SK-N-SH (cell line): ENCODE results near the gene ASIC1. TPM values are rescaled to one million over a fixed set of nuclear protein-coding genes. Genes with fewer than 3 reads are reported as not detected.

Experiments
- CTCF ChIA-PET: fragments of 300-600, 350-600 bp; formaldehyde crosslinking; extraction: SDS; loops from one replicate; lab custom pipeline; 2021; lab: Yijun Ruan, JAX
- POLR2A ChIA-PET: fragments of 350-600 bp; sonication (Branson Sonifier 250); formaldehyde crosslinking; extraction: SDS; loops from one replicate; lab custom pipeline; 2020; ENCODE audit warnings: antibody characterized with exemption, inconsistent platforms; lab: Yijun Ruan, JAX
- DNase-seq: peaks from one replicate; pipeline ENCODE4 v3.0.0; 2012
- H2AFZ ChIP-seq: fragments of 200-600 bp; sonication (generic); 2 replicates; pipeline ENCODE4 v1.8.1; 2016; ENCODE audit warnings: antibody characterized with exemption, mild to moderate bottlenecking, low read depth
- H3F3A ChIP-seq: fragments of 200-600 bp; sonication (generic); replicated peaks from 2 replicates; pipeline ENCODE3; 2016; ENCODE audit warnings: antibody characterized with exemption, mild to moderate bottlenecking; ENCODE audit not compliant: insufficient read depth
- H3K27ac ChIP-seq, 2 experiments: fragments of 200-500 bp in 1 of 2; fragments of 200-600 bp in 1 of 2; sonication (Bioruptor generic) in 1 of 2; sonication (generic), shearing (Covaris generic) in 1 of 2; 2 replicates each; pipeline versions ENCODE4 v1.5.1 to v1.6.1; 2014 to 2016; ENCODE audit warnings: low read depth in 2 of 2, inconsistent platforms in 1 of 2, low read length in 1 of 2, mild to moderate bottlenecking in 1 of 2, mixed read lengths in 1 of 2
- H3K27me3 ChIP-seq: fragments of 200-600 bp; sonication (generic), shearing (Covaris generic); 2 replicates; pipeline ENCODE4 v1.6.1; 2016; ENCODE audit warnings: mixed run types; ENCODE audit not compliant: insufficient read depth
- H3K36me3 ChIP-seq, 2 experiments: fragments of 200-500 bp in 1 of 2; fragments of 200-600 bp in 1 of 2; sonication (Bioruptor generic) in 1 of 2; sonication (generic) in 1 of 2; replicated peaks in 1 of 2; 2 replicates each; pipeline versions ENCODE3 to v1.5.1; 2014 to 2016; ENCODE audit warnings: low read length in 1 of 2, mild to moderate bottlenecking in 1 of 2; ENCODE audit not compliant: insufficient read depth in 2 of 2, control insufficient read depth in 1 of 2
- H3K4me1 ChIP-seq, 2 experiments: fragments of 200-500 bp in 1 of 2; fragments of 200-600 bp in 1 of 2; sonication (Bioruptor generic) in 1 of 2; sonication (generic), shearing (Covaris generic) in 1 of 2; 2 replicates each; pipeline versions ENCODE4 v1.5.1 to v1.6.1; 2014 to 2016; ENCODE audit warnings: low read depth in 1 of 2, low read length in 1 of 2, mixed run types in 1 of 2; ENCODE audit not compliant: insufficient read depth in 2 of 2, control insufficient read depth in 1 of 2
- H3K4me2 ChIP-seq: fragments of 200-600 bp; sonication (generic), shearing (Covaris generic); 2 replicates; pipeline ENCODE4 v1.6.1; 2017; ENCODE audit warnings: mixed run types
- H3K4me3 ChIP-seq, 2 experiments: fragments of 200-500 bp in 1 of 2; fragments of 200-600 bp in 1 of 2; sonication (Bioruptor generic) in 1 of 2; sonication (generic), shearing (Covaris generic) in 1 of 2; 2 replicates each; pipeline versions ENCODE4 v1.5.1 to v1.8.1; 2014 to 2016; ENCODE audit warnings: low read depth in 2 of 2, inconsistent platforms in 1 of 2, low read length in 1 of 2, mild to moderate bottlenecking in 1 of 2, mixed read lengths in 1 of 2, moderate library complexity in 1 of 2
- H3K79me2 ChIP-seq: fragments of 200-600 bp; sonication (generic); 2 replicates; pipeline ENCODE4 v1.8.1; 2017; ENCODE audit warnings: mild to moderate bottlenecking; ENCODE audit not compliant: insufficient read depth
- H3K9ac ChIP-seq: fragments of 200-600 bp; sonication (generic); 2 replicates; pipeline ENCODE4 v1.6.1; 2017; ENCODE audit warnings: mixed run types
- H3K9me2 ChIP-seq: fragments of 200-600 bp; sonication (generic); 2 replicates; pipeline ENCODE4 v1.6.1; 2017; ENCODE audit warnings: mixed run types
- H3K9me3 ChIP-seq: fragments of 200-600 bp; sonication (generic); 2 replicates; pipeline ENCODE4 v1.6.1; 2017; ENCODE audit warnings: mixed run types, mild to moderate bottlenecking, moderate library complexity
- H4K20me1 ChIP-seq: fragments of 200-600 bp; sonication (generic); 2 replicates; pipeline ENCODE4 v1.6.1; 2017; ENCODE audit warnings: mild to moderate bottlenecking, mixed run types; ENCODE audit not compliant: insufficient read depth
- ELF1 ChIP-seq: IDR thresholded peaks from 2 replicates; pipeline ENCODE4 v1.4.0; 2012
- FOXJ3 ChIP-seq: sonication (generic); formaldehyde crosslinking; IDR thresholded peaks from 2 replicates; pipeline ENCODE4 v1.5.1; 2020; ENCODE audit warnings: mild to moderate bottlenecking, missing genetic modification reagents
- GATA2 ChIP-seq: sonication (generic); formaldehyde crosslinking; IDR thresholded peaks from 2 replicates; pipeline ENCODE4 v1.5.0; 2020; ENCODE audit warnings: mild to moderate bottlenecking, missing genetic modification reagents
- JUND ChIP-seq: IDR thresholded peaks from 2 replicates; pipeline ENCODE4 v1.4.0; 2012
- MEF2A ChIP-seq: IDR thresholded peaks from 2 replicates; pipeline ENCODE4 v1.4.0; 2012; ENCODE audit warnings: low read depth, borderline replicate concordance
- MXI1 ChIP-seq: IDR thresholded peaks from 2 replicates; pipeline ENCODE4 v1.6.1; 2012; ENCODE audit warnings: mild to moderate bottlenecking, low read depth, low read length, improper control_type of control experiment
- NRF1 ChIP-seq: IDR thresholded peaks from 2 replicates; pipeline ENCODE4 v1.6.1; 2012; ENCODE audit warnings: low read depth, mild to moderate bottlenecking, low read length
- RCOR1 ChIP-seq: fragments of 150-350 bp; IDR thresholded peaks from 2 replicates; pipeline ENCODE4 v1.6.1; 2017; ENCODE audit warnings: antibody characterized with exemption, low read length
- SIN3A ChIP-seq: IDR thresholded peaks from 2 replicates; pipeline ENCODE4 v1.6.1; 2012; ENCODE audit warnings: low read depth, mild to moderate bottlenecking, low read length, moderate library complexity, borderline replicate concordance
- SMC3 ChIP-seq: IDR thresholded peaks from 2 replicates; pipeline ENCODE4 v1.6.1; 2012; ENCODE audit warnings: low read depth, low read length, improper control_type of control experiment
- TAF1 ChIP-seq: IDR thresholded peaks from 2 replicates; pipeline ENCODE4 v1.6.1; 2012; ENCODE audit warnings: low read depth, mild to moderate bottlenecking, low read length, moderate library complexity, borderline replicate concordance
- TCF12 ChIP-seq: IDR thresholded peaks from 2 replicates; pipeline ENCODE4 v1.4.0; 2012
- WGBS: methylation state at CpG from one replicate; pipeline ENCODE4 v1.1.6; 2017; ENCODE audit warnings: low lambda C conversion rate; 5-methylcytosine and 5-hydroxymethylcytosine counted together
- polyA plus RNA-seq, 3 experiments: library from polyadenylated mRNA; depleted of rRNA; stranded (reverse); fragments of >200 nt; gene quantifications; 2 replicates each; pipeline ENCODE4 v1.2.3, GENCODE V29; 2012
- TF ChIP-seq, protein P1 (sequence below): fragments of 150-350 bp; IDR thresholded peaks from 2 replicates; pipeline ENCODE4 v1.6.1; 2017; ENCODE audit warnings: antibody characterized with exemption, low read length, low read depth, borderline replicate concordance
- TF ChIP-seq, protein P2 (sequence below): IDR thresholded peaks from 2 replicates; pipeline ENCODE4 v1.4.0; 2012; ENCODE audit warnings: low read depth, borderline replicate concordance
- TF ChIP-seq, protein P3 (sequence below): IDR thresholded peaks from 2 replicates; pipeline ENCODE4 v1.4.0; 2012; ENCODE audit warnings: low read depth

Gene ASIC1
- polyA plus RNA-seq, 1 of the 3 experiments (the other 2 are of a cell fraction) = 28.4 TPM

DNA sequence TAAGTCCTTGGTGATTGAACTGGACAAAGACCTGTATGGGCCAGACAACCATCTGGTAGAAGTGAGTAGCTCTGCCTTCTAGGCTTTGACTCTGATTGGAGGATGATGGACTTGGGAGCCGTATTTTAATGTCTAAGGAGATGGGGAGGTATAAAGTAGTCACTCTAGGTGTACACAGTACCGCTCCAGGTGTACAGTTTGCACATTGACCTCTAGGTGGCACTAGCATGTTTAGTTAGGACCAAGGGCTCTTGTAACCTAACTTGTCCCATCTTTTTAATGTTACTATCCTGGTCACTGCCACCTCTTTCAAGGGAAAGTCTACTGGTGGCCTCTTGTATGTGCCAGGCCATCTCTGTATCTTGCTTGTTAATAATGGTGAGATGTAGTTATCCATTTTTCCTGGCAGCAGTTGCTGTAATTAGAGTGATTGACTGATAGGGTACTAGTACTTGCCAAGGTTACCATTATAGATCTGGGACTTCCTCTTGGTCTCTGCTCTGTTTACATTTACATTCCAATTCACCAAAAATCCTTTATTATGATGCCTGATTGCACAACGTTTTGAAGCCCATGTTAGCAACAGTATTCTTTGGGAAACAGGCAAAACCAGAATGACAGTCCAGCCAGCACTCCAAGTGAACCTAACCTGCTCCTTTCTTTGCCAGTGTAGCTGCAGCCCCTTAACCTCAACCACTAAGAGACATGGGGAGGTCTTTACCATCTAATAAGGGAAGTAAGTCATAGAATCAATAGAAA is 31.4 kb downstream of the ASIC1 start (continued):
- TF ChIP-seq TAF1 = no peak
- TF ChIP-seq GATA2 (CRISPR knock-in tag) = no peak
- TF ChIP-seq MEF2A = no peak
- TF ChIP-seq, protein P1, sequence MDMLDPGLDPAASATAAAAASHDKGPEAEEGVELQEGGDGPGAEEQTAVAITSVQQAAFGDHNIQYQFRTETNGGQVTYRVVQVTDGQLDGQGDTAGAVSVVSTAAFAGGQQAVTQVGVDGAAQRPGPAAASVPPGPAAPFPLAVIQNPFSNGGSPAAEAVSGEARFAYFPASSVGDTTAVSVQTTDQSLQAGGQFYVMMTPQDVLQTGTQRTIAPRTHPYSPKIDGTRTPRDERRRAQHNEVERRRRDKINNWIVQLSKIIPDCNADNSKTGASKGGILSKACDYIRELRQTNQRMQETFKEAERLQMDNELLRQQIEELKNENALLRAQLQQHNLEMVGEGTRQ = no peak
- TF ChIP-seq SMC3 = peak; percentile 27
- TF ChIP-seq, all 33 proteins: peak for 3

DNA sequence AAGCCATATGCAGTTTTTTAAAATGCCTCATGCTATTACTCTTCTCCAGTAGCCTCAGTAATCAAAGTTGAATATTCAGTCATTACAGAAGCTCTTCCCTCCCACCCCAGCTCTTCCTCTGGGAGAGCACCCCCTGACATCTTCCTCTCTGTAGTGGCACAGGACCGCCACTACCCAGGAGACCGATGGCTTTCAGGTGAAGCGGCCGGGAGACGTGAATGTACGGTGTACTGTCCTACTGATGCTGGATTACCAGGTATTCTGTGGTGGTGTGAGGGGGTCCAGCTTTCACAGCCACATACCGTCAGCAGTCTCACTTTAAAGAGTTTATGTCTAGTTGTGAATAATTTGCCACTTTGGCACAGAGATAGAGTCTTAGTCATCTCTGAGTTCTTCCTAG is 32.3 kb downstream of the ASIC1 start:
- H3F3A ChIP-seq = peaks cover 38% of the 10 kb centered on the region
- H3K4me1 ChIP-seq = peaks cover 14 to 22% of the 10 kb centered on the region in 2 experiments
- H4K20me1 ChIP-seq = peaks cover 22% of the 10 kb centered on the region
- POLR2A ChIA-PET = interaction anchor here (1.2 to 1.3 kb wide), 2 partner anchors 12 to 22 kb away, joined by 3 to 4 read pairs; partner anchors contain the start of gene COX14
- DNase-seq = no peak
- H3K9me3 ChIP-seq = no peaks in the 10 kb centered on the region
- H3K9ac ChIP-seq = no peak overlapping the region
- no peaks in the 10 kb centered on the region for H3K27me3 ChIP-seq
- H3K4me2 ChIP-seq = no peak overlapping the region
- no peak for TF ChIP-seq RCOR1
- TF ChIP-seq TCF12 = no peak
- TF ChIP-seq GATA2 (CRISPR knock-in tag) = no peak
- TF ChIP-seq ELF1 = no peak
- TF ChIP-seq NRF1 = no peak
- TF ChIP-seq MXI1 = no peak
- TF ChIP-seq, protein P2, sequence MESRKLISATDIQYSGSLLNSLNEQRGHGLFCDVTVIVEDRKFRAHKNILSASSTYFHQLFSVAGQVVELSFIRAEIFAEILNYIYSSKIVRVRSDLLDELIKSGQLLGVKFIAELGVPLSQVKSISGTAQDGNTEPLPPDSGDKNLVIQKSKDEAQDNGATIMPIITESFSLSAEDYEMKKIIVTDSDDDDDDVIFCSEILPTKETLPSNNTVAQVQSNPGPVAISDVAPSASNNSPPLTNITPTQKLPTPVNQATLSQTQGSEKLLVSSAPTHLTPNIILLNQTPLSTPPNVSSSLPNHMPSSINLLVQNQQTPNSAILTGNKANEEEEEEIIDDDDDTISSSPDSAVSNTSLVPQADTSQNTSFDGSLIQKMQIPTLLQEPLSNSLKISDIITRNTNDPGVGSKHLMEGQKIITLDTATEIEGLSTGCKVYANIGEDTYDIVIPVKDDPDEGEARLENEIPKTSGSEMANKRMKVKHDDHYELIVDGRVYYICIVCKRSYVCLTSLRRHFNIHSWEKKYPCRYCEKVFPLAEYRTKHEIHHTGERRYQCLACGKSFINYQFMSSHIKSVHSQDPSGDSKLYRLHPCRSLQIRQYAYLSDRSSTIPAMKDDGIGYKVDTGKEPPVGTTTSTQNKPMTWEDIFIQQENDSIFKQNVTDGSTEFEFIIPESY = no peak
- no peak for TF ChIP-seq SIN3A
- no peak for TF ChIP-seq FOXJ3
- TF ChIP-seq, protein P3, sequence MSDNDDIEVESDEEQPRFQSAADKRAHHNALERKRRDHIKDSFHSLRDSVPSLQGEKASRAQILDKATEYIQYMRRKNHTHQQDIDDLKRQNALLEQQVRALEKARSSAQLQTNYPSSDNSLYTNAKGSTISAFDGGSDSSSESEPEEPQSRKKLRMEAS = no peak
- no peak for TF ChIP-seq TAF1
- TF ChIP-seq, protein P1 = no peak
- no peak for TF ChIP-seq JUND
- no peak overlapping the region for H2AFZ ChIP-seq
- no peak overlapping the region for H3K4me3 ChIP-seq
- peaks cover 21% of the 10 kb centered on the region for H3K79me2 ChIP-seq
- peaks cover 56 to 63% of the 10 kb centered on the region in 2 experiments for H3K36me3 ChIP-seq
- no peaks in the 10 kb centered on the region for H3K9me2 ChIP-seq
- H3K27ac ChIP-seq = no peak overlapping the region
- CTCF ChIA-PET = interaction anchor here (0.7 to 5.1 kb wide), 12 partner anchors 8 to 87 kb away, joined by 3 to 74 read pairs (median 6); partner anchors contain the start of gene COX14
- WGBS = 98% methylated on average over 7 of the region's 7 CpGs
